GM12864 (cell line): Measurements from ENCODE around the gene MTOR.

Source experiments
- DNase-seq: peaks from one replicate; pipeline ENCODE4 v3.0.0-alpha.2; 2011; ENCODE audit warnings: low read depth
- H3K4me3 ChIP-seq: 2 replicates; pipeline ENCODE4 v1.5.1; 2011; ENCODE audit warnings: mild to moderate bottlenecking, low read depth, low read length, control low read depth
- CTCF ChIP-seq: IDR thresholded peaks from 2 replicates; pipeline ENCODE4 v1.5.1; 2011; ENCODE audit warnings: low read depth, mild to moderate bottlenecking, moderate library complexity, low read length, control low read depth, inconsistent platforms; ENCODE audit errors: missing control alignments

MTOR gene

GRCh38 chr1:11134251-11134897, 128.0 kb downstream of the MTOR start:
- no peak for DNase-seq
- no peak overlapping the region for H3K4me3 ChIP-seq
- TF ChIP-seq CTCF: no peak

- TF ChIP-seq CTCF: no peak
- no peak overlapping the region for H3K4me3 ChIP-seq
- DNase-seq: no peak
Measured at GRCh38 chr1:11132563-11133293, 129.6 kb downstream of the MTOR start.

DNA sequence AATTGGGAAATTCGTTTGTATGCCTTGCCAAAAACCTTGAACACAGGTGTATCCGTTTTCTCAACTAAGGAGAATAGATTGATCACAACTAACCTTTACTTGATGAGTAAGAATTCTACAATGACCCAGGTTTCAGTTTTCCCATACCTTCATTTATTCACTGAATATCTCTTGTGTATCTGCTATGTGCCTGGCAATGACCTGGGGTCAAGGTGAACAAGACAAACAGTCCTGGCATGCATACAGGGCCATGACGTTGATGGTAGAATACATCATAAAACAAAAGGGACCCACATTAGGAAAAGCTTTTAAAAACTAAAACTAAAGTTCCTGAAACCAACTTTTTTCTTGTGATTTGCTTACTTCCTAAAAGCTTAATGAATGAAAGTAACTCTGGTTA, 130.5 kb downstream of the MTOR start:
- TF ChIP-seq CTCF: no peak
- DNase-seq: no peak
- H3K4me3 ChIP-seq: no peak overlapping the region

GRCh38 chr1:11130406-11130805, 131.9 kb downstream of the MTOR start:
- no peak for DNase-seq
- H3K4me3 ChIP-seq: no peak overlapping the region
- no peak for TF ChIP-seq CTCF

DNA sequence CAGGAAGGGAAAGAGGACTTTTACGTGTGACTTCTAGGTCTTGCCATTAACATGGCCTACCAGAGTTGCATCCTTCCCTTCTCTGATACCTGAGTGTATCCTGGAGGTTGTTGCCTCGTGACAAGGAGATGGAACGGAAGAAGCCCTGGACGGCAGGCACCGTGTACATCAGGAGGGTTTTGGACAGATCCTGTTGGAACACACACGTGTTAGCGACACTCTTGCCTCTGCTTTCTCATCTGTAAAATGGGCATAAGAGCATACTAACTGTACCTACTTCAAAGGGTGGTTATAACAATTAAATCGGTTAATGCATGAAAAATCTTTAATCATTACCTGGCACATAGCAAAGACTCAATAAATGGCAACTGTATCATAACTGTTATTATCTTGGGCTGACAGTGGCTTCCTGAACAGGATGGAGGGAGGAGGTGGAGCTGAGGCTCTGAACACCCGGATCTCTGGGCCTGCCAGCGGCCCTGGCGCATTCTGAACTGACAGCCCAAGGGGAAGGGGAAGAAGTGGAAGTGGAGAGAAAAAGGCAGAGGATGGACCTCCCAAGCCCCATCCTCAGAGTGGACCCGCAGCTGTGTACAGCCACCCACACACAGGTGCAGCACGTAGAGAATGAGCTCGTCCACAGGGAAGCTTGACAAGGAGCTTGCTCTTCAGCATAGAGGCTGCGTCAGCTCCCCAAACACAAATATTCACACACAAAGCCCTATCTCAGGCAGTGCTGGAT, 132.5 kb downstream of the MTOR start:
- H3K4me3 ChIP-seq: no peak overlapping the region
- DNase-seq: no peak
- TF ChIP-seq CTCF: no peak

DNA sequence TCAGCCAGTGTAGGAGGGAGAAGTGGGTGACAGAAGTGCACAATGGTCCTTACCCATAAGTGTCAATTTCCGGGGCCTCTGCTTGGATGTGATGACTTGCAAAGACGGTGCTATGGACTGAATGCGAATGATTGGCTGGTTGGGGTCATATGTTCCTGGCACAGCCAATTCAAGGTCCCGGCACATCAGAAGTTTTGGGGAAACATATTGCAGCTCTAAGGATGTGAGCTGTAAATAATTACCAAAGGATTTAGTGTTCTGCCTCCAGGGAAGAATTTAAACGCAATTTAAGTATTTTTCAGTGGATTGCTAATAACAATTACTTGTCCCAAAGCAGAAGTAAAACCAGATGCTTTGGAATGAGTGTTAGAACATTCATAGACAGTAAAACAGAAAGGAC, 135.8 kb downstream of the MTOR start:
- H3K4me3 ChIP-seq: no peak overlapping the region
- no peak for DNase-seq
- no peak for TF ChIP-seq CTCF
